NCI-H446 (cell line): ENCODE data around the gene PCBP3.
"Not testable (repeated sequence)": the region's sequence is repeated elsewhere in the genome, so short reads cannot be mapped to it uniquely, and the experiment has no call there.

Experiments
- DNase-seq, 2 experiments: peaks; one replicate each; lab custom pipeline; 2025; lab: John Stamatoyannopoulos, UW

The PCBP3 gene

DNA sequence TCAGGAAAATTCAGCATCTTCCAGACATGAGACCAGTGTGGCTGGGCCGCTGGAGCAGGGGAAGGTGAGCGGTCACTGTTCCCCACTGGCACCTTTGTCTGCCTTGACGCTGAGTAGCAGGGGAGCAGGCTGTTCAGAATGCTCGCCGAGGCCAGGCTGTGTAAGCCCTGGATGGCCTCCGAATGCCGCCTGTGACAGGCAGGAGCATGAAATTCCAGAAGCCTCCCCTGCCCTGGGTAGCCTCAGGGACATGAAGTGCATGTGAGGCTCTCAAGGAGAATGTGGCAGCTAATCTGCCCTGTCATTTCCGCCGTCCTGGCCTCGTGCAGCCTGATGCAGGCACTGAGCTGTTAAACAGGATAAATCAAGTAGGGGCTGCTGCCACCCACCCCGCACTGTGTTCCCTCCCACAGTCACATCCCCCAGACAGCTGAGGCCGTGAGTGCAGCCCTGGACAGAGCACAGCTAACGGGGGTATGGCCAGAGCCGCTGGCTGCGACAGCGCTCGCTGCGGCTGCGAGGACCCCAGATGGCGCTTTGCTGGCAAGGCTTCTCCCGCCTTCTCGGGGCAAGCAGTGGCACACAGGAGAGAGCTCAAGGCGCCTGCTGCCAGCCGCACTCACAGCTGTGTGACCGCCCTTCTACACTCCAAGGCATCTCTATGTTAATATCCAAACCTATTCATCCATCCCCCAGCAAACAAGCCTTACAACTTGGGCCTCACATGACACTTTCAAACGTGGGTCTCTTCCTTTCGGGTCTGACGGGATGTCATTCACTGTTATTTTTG is 233.1 kb downstream of the PCBP3 start:
- DNase-seq, result peak in 1 of 2 experiments; percentile 27

DNA sequence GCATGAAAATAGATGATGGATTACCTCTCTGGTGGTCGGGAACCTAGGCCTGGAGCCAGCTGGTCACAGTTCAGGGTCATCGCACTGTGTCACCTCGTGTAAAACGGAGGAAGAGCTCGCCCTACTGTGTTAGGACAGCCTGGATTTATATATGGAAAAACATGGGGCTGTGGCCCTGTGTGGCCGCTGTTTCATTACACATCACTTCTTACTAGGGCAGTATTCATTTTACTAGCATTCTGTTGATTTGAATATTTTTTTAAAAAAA is 233.6 kb downstream of the PCBP3 start:
- no peak for DNase-seq

DNA sequence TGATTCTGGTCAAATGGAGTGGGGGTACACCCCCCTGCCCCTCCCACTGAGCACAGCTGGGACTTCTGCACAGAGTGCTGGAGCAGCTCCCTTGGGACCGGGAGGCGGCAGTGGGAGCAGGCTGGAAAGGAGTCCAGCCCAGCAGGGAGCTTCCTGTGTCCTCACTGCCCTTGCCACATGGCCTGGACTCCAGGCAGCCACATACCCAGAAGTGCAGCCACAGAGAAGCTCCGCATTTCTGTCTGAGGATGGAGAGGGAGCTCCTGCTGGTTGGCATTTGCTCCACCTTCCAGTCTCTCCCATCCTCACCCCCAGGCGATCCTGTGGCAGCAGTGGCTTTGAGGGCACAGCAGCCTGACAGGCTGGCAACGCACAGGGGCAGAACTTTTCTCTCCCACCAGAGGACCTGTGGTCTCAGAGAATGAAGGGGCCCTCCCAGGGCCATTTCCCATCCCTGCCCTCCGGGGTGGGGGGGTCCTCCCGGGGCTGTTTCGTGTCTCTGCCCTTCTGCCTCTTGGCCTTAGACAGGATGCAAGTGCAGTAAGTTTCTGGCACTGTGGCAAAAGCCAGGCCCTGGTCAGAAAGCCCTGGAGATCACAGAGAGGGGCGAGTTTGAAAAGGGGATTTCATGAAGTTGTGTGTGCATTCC is 234.4 kb downstream of the PCBP3 start:
- no peak for DNase-seq

DNA sequence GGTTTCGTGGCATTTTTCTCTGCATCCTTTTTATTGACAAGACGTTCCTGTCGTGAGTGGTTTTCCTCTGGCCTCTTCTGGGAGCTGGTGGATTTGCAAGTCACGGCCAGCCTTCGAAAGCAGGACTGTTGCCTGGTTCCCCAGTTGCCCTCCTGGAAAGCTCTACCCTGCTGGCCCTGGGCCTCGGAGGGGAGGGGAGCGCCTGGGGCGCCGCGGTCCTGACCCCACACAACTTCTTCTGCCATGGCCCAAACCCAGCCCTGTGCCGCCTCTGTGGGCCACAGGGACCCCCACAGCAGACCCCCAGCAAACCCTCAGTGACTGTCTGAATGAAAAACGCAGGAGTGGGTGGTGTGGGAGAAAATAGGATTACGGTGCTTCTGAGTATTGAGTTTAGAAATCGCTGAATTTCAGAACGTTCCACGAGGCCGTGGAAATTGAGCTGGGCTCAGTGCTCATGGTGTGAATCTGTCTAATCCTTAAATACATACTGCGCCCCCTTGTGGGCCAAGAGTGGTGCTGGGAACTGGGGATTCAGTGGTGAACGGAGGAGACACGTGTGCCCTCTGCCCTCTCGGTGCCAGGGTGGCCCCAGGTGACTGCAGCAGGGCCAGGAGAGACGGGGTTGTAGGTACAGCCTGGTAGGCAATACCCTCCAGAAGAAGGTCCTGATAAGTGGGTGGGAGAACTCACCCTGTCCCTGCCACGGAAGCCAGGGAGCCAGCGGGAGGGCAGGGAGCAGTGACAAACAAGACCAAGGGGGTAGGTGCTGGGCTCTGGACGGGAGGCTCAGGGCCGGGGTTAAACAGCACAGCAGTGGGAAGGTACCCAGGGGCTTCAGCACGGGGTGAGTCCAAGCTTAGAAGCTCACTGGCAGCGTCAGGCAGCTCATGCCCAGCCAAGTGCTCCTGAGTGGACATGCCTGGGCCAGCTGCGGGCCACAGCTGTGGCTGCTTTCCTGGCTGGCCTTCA is 236.9 kb downstream of the PCBP3 start:
- DNase-seq, result peak; percentile 20 to 75

DNA sequence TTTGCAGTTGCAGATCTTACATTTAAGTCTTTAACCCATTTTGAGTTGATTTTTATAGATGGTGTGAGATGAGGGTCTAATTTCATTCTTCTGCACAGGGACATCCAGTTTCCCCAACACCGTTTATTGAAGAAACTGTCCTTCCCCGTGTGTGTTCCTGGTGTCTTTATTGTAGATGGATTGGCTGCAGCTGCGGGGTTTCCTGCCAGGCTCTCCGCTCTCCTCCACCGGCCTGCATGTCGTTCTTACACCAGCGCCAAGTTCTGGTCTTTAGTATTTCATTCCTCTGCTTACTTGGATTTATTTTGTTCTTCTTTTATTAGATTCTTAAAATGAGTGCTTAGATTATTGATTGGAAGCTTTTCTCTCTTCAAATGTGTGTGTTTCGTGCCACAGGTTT is 239.1 kb downstream of the PCBP3 start:
- no peak for DNase-seq

DNA sequence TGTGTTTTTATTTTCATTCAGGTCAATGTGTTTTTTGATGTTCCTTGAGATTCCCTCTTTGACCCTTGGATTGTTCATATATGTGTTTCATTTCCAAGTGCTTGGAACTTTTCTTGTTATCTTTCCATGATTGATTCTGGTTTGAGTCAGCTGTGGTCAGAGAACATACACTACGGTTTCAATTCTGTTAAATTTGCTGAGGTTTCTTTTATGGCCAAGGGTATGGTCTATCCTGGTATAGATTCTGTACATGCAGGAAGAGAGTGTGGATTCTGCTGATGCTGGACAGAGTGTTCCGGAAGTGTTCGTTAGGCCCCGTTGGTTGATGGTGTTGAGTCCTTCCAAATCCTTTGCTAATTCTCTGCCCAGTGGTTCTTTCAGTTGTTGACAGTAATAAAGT is 239.6 kb downstream of the PCBP3 start:
- DNase-seq, result no peak

DNA sequence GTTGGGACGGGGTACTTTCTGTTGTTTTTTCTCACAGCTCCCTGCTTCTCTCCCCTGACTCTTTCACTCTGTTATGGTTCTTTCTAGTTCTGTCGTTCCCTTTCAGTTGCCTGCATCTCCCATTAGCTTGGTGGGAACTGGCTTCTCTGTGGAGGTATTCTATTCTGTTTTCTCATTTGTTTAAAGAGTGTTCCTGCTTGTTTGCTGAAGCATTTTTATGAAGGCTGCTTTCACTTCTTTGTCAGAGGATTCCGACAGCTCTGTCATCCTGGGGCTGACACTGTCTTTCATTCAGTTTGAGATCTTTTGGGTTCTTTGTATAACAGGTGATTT is 242.0 kb downstream of the PCBP3 start:
- no peak for DNase-seq

DNA sequence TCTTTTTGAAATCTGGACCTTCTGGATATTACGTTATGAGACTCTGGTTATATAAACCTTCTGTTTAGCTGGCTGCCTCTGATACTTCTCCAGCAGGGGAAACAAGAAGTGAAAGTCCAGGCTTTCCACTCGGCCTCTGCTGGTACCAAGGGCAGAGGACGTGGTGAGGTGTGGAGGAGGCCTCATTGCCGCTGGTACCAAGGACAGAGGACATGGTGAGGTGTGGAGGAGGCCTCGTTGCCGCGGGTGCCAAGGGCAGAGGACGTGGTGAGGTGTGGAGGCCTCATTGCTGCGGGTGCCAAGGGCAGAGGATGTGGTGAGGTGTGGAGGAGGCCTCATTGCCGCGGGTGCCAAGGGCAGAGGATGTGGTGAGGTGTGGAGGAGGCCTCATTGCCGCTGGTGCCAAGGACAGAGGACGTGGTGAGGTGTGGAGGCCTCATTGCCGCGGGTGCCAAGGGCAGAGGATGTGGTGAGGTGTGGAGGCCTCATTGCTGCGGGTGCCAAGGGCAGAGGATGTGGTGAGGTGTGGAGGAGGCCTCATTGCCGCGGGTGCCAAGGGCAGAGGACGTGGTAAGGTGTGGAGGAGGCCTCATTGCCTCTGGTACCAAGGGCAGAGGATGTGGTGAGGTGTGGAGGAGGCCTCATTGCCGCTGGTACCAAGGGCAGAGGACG is 242.5 kb downstream of the PCBP3 start:
- DNase-seq, result not testable (repeated sequence)

DNA sequence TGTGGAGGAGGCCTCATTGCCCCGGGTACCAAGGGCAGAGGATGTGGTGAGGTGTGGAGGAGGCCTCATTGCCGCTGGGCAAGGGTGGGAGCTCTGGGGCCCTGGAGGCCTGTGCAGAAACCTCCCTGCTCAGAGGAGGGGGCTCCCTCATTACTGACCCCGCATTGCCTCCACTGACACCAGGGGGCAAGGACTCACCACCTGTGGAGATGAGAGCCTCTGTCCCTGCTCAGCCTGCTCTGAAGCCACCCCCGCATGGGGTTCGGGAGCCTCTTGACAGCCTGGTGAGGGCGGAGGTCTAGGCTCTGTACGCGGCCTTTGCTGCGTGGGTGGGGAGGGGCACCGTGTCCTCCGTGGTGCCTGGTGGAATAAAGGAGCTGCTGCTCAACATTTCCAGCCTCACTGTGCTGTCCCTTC is 243.1 kb downstream of the PCBP3 start:
- no peak for DNase-seq

DNA sequence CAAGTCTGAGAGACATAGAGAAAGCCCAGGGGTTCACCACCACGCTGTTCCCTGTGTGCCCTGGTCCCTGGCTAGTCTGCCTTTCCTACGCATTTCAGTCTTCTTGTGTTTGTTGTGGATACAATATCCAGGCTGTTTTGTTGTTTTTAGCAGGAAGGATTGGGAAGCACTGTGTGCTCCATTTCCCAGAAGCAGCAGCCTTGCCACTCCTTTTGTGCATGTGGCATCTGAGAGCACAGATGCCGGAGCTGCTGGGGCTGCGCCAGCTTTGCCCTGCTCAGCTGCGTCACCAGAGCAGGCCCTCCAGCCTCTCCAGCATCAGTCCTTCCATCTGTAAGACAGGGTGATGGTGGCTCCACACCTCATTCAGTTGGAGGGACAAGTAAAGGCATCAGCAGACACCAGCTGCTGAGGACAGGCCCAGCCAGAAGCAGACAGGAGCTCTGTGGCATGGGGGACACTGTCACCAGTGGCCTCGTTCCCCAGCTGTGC is 243.6 kb downstream of the PCBP3 start:
- DNase-seq, result no peak

DNA sequence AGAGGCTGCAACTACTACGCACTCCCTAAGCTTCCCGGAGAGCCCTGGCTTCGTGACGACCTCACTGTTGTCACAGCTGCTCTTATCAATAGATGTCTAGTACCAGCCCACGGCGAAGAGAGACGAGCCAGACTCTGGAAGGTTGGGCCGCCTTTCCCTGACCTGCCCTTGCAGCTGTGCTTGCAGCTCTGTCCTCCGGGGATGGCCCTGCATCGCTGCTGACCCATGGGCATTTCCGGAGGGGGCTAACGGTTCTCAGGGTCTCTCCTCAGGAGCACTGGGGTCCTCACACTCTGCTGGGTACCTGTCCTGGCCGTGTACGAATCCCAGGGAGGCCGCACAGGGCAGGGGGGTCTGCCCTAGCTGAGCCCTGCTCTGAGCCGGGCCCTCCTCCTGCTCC is 244.3 kb downstream of the PCBP3 start:
- DNase-seq, result no peak

DNA sequence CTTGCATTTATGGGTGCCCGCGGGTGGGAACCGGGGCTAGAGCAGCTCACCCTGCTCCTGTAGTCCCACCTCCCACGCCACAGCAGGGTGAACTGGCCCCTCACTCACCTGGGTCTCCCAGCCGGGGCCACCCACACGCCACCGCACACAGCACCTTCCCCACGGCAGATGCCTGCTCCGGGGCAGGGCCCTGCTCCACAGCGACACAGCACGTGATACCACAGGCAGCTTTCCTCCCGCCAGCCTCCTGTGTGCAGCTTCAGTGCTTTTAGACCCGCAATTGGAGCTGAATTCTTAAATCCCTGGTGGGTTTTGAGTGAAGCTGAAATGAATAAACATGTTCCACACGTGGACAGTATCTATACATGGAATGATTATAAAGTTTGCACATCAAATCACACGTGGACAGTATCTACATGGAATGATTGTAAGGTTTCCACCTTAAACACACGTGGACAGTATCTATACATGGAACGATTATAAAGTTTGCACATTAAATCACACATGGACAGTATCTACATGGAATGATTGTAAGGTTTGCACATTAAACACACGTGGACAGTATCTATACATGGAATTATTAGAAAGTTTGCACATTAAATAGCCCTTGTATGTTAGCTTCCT is 245.0 kb downstream of the PCBP3 start:
- DNase-seq, result no peak

DNA sequence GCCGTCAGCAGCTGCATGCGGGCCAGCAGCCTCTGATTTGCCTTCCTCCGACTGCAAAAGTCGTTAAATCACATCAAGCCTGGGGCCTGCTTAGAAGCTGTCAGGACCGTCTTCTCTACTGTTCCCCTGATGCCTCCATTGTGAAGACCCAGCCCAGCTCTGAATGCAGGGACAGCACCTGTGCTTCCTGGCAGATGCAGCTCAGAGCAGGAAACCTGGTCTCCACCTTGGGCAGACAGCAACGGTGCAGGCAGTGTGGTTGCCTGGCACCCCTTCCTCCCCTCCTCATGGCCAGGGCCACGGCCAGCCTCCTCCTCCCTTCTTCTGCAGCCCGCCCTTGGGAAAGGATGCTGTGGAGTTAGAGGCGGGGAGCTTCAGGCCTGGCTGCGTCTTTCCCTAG is 245.7 kb downstream of the PCBP3 start:
- DNase-seq, result no peak

DNA sequence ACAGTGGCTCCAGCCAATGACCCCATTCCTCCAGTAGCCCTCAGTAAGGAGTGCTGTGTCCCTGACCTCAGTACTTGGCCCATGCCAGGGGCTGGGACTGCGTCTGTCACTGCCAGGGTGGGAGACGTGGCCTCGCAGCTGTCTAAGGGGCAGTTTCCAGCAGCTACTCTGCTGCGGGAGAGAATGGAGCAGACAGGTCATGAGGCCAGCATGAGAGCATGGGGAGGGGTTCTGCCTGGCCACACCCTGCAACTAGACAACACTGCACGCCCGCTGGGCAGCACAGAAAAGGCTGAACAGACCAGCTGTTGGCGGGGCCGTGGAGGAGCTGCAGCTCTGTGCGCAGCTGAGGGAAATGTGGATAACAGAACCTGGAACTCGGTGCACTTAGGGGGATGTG is 246.4 kb downstream of the PCBP3 start:
- no peak for DNase-seq

DNA sequence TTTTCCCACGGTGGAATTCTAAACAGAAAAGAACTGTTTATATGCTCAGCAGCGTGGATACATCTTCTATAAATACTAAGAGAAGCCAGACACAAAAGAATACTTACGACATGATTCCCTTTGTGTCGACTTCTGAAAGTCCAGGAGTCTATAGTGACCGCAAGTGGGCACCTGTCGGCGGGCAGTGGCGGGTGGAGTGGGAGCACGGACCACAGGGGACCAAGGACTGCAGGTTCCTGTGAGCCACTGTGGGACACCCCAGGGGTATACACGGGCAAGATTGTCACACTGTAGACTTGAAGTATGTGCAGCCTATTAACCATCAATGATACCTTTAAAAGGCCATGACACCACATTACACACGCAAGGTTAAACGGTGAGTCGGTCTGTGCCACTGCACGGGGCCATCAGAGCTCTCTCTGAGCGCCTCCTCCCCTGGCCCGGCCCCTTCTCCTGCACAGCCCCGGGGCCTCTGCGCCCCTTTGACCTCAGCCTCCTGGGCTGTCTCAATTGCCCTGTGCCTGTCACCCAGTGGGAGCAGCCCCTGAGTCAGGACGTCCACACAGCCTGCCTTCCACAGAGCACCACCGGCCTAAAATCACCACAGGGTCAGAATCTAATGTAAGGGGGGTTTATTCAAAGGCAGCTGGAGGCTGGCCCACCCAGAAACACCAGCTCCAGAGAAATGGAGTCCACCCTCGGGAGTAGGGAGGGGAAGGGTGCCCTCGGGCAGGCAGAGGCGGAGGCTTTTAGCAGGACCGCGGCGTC is 248.0 kb downstream of the PCBP3 start:
- no peak for DNase-seq

DNA sequence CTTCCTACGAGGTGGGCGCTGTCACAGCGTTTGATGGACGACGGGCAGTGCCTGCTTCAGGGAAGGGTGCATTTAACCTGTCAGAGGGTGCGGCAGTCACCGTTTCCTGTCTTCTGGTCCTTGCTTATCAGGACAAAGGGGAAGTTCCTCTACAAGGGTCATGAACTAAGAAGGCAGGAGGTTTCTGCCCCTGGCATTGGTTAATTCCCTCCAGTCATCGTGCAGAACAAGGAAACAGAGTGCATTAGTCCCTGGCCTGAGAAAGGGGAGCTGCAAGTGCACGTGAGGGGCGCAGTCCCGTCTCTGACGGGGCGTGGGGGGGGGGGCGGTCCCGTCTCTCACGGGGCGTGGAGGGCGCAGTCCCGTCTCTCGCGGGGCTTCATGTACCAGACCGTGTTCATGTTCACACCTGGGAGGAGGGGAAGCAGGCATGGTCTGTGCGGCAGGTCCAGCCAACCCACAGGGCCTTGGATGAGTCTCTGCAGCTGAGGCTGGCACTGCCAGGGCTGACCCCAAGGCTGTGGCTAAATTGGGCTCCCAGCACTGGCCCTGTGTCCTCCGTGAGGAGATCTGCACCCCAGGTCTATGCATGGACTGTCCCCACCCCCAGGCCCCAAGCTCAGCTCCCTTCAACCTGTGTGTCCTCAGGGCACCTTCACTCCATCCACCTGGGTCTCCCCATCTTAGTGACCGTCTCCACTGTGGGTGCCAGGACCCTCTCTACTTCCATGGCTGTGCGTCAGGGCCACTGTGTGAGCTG is 248.8 kb downstream of the PCBP3 start:
- no peak for DNase-seq

DNA sequence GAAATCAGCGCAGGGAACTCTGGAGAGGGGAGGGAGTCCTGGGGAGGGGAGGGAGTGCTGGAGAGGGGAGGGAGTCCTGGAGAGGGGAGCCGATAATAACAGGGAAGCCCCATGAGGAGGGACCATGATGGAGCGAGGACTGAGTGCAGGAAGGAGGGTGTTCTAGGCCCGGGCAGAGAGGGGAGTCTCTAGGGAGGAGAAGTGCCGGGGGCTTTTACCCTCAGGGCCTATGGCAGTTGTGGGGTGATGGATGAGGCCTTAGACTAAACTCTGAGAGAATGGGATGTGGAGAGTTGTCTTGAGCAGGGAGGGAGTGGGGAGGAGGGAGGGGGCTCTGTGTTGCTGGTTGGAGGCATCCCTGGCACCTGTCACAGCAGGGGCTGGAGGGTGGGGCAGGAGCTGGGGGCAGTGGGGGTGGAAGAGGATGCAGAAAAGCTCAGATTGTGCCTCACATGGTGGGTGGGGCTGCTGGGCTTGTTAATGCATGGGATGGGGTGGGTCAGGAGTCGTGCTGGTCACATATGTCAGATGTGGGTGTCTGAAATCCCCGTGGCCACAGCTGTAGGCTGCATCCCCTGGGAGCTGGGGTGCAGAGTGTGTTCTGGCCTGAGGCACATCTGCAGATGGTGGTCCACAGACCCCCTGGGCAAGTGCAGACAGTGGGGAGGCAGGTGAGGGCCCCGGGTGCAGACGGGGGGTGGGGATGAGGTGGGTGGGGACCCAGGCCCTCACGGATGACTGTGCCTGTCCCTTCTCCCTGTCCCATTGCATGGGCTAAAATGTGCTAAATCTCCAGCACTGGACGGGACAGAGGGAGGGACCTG is 249.6 kb downstream of the PCBP3 start:
- no peak for DNase-seq

DNA sequence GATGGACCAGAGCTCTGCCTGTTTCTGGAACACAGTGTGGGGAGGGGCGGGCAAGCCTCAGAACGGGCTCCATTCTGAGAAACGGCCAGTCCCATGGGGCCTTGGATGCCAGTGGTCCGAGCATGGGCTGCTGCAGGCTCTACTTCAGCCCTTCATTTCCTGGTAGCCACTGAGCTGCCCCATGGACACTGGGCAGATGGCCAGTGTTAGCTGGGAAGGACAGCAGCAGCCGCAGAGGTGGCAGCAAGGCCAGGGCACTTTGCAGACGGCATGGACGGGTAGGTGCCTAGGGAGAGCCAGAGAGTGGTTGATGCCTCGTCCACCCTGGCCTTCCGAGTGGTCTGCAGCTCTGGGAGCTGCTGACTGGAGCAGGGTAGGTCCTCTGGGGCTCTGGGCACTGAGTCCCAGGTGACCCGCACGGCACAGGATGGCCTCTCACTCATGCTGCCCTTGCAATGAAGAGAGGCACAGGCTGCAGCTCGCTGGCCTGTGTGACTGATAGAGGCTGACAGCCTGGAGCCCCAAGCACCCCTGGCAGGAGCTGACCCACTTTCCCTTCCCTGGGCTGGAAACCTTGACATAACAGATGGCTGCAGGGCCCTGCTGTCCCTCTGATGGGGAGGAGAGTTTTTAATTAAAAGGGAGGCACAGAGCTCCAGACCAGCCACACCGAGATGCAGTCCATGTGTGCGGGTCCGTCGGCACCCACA is 250.4 kb downstream of the PCBP3 start:
- DNase-seq, result peak in 1 of 2 experiments; percentile 6

DNA sequence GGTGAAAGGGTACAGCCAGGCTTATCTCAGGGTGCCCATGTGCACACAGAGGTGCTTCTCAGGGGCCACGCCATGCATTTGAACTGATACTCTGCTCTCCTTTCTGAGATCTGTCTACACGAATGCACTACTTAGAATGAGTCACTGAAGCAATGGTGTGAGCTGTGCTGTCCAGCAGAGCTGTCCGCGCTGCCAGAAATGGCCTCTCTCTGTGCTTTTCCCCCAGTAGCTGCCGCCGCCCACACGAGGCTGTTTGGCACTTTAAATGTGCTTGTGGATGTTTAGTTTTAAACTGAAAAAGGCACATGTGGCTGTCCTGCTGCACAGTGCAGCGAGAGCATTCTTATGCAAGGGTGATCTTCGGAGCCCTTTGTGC is 250.9 kb downstream of the PCBP3 start:
- no peak for DNase-seq
